Measurements from ENCODE around the gene FAM107B. TPM values are rescaled to one million over a fixed set of nuclear protein-coding genes. Genes with fewer than 3 reads are reported as not detected.
A peak's percentile ranks its signal among the peaks of the same experiment; 100 is the strongest.

FAM107B gene
- total and polyA plus RNA-seq, 10 of the 15 experiments (the other 5 are each of a cell fraction or from before 2014, with no cell fraction given) = 22.9 to 162 (median 86.6) TPM

DNA sequence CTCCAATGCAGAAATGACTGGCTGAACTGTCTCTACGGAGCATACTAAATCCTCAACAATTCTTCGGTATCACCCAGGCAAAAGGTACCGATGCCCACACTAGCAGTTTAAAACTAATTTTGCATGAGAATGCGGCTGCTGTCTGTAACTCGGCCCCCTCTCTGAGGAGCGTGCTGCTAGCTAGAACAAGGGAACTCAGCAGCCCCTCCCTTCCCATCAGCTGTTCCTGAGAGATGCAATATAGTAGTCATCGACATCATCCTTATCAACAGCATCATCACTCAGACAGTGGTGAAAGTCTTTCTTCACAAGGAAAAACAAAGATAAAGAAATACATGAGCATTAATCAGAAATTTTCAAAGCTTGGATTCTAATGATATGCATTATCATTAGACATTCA lies 254.9 kb downstream of the FAM107B start (continued):
- TF ChIP-seq E4F1 (IDR thresholded peaks at IDR 0.05; ENCODE audit: borderline replicate concordance, partially characterized antibody) (no peak), CBX3 (IDR thresholded peaks at IDR 0.05; ENCODE audit: borderline replicate concordance, low read depth) (no peak), SMAD1 (IDR thresholded peaks at IDR 0.05; ENCODE audit: low read depth, partially characterized antibody) (no peak), RFX5 (IDR thresholded peaks at IDR 0.05; ENCODE audit: low read depth, low read length) (no peak)

DNA sequence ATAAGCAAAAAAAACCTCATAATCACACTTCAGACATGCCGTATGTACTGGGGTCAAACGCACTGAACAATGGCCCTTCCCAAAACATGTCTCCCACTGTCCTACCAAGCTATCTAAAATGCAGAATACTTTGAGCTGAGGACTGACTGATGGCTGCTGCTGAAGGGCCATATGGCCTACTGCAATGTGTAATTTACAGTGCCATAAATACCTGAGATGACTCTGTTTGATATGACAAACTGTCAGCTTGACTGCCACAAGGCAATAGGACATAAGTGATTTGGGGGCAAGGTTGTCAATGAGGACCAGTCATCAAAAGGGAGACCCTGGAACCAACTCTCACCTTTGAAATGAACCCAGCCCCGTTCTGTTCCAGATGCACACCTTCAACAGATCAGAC lies 256.5 kb downstream of the FAM107B start:
- H3K36me3 ChIP-seq (ENCODE audit: control insufficient read depth in 2 of 2, insufficient read depth in 2 of 2, low read length in 1 of 2) = peaks cover 18 to 27% of the 10 kb centered on the region in 2 experiments
- H3K4me1 ChIP-seq (ENCODE audit: control insufficient read depth, insufficient read depth, low read length) = no peaks in the 10 kb centered on the region
- no peak overlapping the region for H3K27ac ChIP-seq (ENCODE audit: control insufficient read depth, insufficient read depth)
- in situ Hi-C loops (cut with MboI) = no loop called here
- DNase-seq (ENCODE audit: low read depth, low spot score) (no peak), FAIRE-seq (peak; percentile 38), ATAC-seq (no peak)
- 83% methylated on average over 3 of the region's 3 CpGs for WGBS (ENCODE audit: insufficient coverage, insufficient replicate concordance, low lambda C conversion rate, missing lambda C conversion rate)
- no peak overlapping the region for H3K9ac ChIP-seq (ENCODE audit: control insufficient read depth, insufficient read depth, low read length)
- H2AFZ ChIP-seq (ENCODE audit: control insufficient read depth, low read depth, low read length) = no peak overlapping the region
- POLR2A ChIA-PET = no interaction called here
- no peak overlapping the region for H3K4me3 ChIP-seq
- no peaks in the 10 kb centered on the region; the same call in 1 of the 3 replicates for H3K9me3 ChIP-seq (replicated peaks; ENCODE audit: control insufficient read depth, insufficient read depth, low read length)
- no peaks in the 10 kb centered on the region for H4K20me1 ChIP-seq (ENCODE audit: control insufficient read depth, insufficient read depth)
- intact Hi-C loops (cut with micrococcal nuclease; ENCODE audit: unreplicated experiment) = no loop called here
- no TSS peak for BruUV-seq (replicated peaks)
- SMC1A ChIA-PET (ENCODE audit: uncharacterized antibody, unreplicated experiment) = no interaction called here
- H3K4me2 ChIP-seq (ENCODE audit: control insufficient read depth, insufficient read depth) = no peak overlapping the region
- CTCF ChIA-PET = interaction anchor here (1.4 to 2.3 kb wide), 3 partner anchors 8 to 21 kb away, joined by 3 to 6 read pairs (median 3); no protein-coding TSS in a partner anchor
- no peaks in the 10 kb centered on the region for H3K27me3 ChIP-seq (replicated peaks in 1 of 2; ENCODE audit: control insufficient read depth in 2 of 2, insufficient read depth in 2 of 2, low read length in 1 of 2)
- RAD21 ChIA-PET (ENCODE audit: unreplicated experiment) = no interaction called here
- H3K79me2 ChIP-seq (ENCODE audit: control insufficient read depth, insufficient read depth, low read length) = no peaks in the 10 kb centered on the region
- no peak for TF ChIP-seq FOXM1 (IDR thresholded peaks at IDR 0.05; ENCODE audit: low read depth, low read length)
- TF ChIP-seq NFYB (IDR thresholded peaks at IDR 0.05; ENCODE audit: insufficient read depth, low read depth, low read length) = no peak
- TF ChIP-seq WRNIP1 (IDR thresholded peaks at IDR 0.05; ENCODE audit: borderline replicate concordance, low read depth, low read length) = no peak
- TF ChIP-seq, protein P1, sequence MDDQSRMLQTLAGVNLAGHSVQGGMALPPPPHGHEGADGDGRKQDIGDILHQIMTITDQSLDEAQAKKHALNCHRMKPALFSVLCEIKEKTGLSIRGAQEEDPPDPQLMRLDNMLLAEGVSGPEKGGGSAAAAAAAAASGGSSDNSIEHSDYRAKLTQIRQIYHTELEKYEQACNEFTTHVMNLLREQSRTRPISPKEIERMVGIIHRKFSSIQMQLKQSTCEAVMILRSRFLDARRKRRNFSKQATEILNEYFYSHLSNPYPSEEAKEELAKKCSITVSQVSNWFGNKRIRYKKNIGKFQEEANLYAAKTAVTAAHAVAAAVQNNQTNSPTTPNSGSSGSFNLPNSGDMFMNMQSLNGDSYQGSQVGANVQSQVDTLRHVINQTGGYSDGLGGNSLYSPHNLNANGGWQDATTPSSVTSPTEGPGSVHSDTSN (IDR thresholded peaks at IDR 0.05; ENCODE audit: insufficient replicate concordance, low read depth, low read length) = no peak
- no peak for TF ChIP-seq IRF5 (IDR thresholded peaks at IDR 0.05; ENCODE audit: borderline replicate concordance)
- TF ChIP-seq NRF1 (conservative IDR thresholded peaks at IDR 0.05; ENCODE audit: low read depth, low read length) = no peak
- TF ChIP-seq MEF2B (IDR thresholded peaks at IDR 0.05; ENCODE audit: partially characterized antibody, poor library complexity, severe bottlenecking) = no peak
- TF ChIP-seq YY1 (IDR thresholded peaks at IDR 0.05; ENCODE audit: low read depth, low read length) = no peak
- no peak for TF ChIP-seq POLR2AphosphoS5 (IDR thresholded peaks at IDR 0.05; ENCODE audit: low read length)
- no peak for TF ChIP-seq HDAC6 (IDR thresholded peaks at IDR 0.05; ENCODE audit: unreplicated experiment)

All from GM12878 (cell line).